Activated CD4-positive, alpha-beta T cell treated with anti-CD3 and anti-CD28 coated beads, Interleukin-2, amount 10 ng/mL, durations not matched to agents 7 days and 5 days (primary cell): ENCODE results near the gene DLL4. TPM values are rescaled to one million over a fixed set of nuclear protein-coding genes. Genes with fewer than 3 reads are reported as not detected.
"Not testable (repeated sequence)": the region's sequence is repeated elsewhere in the genome, so short reads cannot be mapped to it uniquely, and the experiment has no call there.

Experiments used
- CTCF ChIA-PET: fragments of 350-600 bp; sonication (Branson Sonifier 250); formaldehyde crosslinking; loops from one replicate; lab custom pipeline; 2021; ENCODE audit warnings: antibody characterized with exemption; lab: Charles Lee
- POLR2A ChIA-PET: fragments of 350-600 bp; sonication (Branson Sonifier 250); formaldehyde crosslinking; loops from one replicate; lab custom pipeline; 2021; ENCODE audit warnings: antibody characterized with exemption; lab: Charles Lee
- DNase-seq: peaks from one replicate; pipeline ENCODE4 v3.0.0-alpha.2; 2020
- H3K27ac Mint-ChIP-seq: one replicate; pipeline ENCODE4 v1.8.0; 2021; ENCODE audit warnings: mild to moderate bottlenecking, moderate library complexity, mixed read lengths
- H3K27me3 Mint-ChIP-seq: one replicate; pipeline ENCODE4 v1.8.0; 2021; ENCODE audit warnings: mixed read lengths
- H3K36me3 Mint-ChIP-seq: one replicate; pipeline ENCODE4 v1.8.0; 2021; ENCODE audit warnings: low read depth, mixed read lengths
- H3K4me1 Mint-ChIP-seq: one replicate; pipeline ENCODE4 v1.8.0; 2021; ENCODE audit warnings: mixed read lengths
- H3K4me3 Mint-ChIP-seq: one replicate; pipeline ENCODE4 v1.8.0; 2021; ENCODE audit warnings: mild to moderate bottlenecking, moderate library complexity, mixed read lengths
- H3K9me3 Mint-ChIP-seq: one replicate; pipeline ENCODE4 v1.8.0; 2021; ENCODE audit warnings: mixed read lengths
- total RNA-seq, 2 experiments: library from RNA; stranded (reverse); gene quantifications; one replicate each; pipeline ENCODE4 v1.2.3, GENCODE V29; 2021

Gene DLL4
- total RNA-seq, 2 experiments from 2014 or later: not detected

GRCh38 chr15:40952901-40953712 lies 24.0 kb downstream of the DLL4 start, which contains the start of gene CHAC1:
TSS of gene CHAC1 (plus strand) at chr15:40953471. CDS start at chr15:40953584, 113 bp downstream.
- CTCF ChIA-PET: interaction anchor here (0.5 to 9.1 kb wide), 8 partner anchors 10 to 265 kb away, joined by 3 to 59 read pairs (median 8); no protein-coding TSS in a partner anchor
- Mint-ChIP-seq H3K27me3 (no peaks in the 10 kb centered on the region), H3K4me1 (peaks cover 39% of the 10 kb centered on the region), H3K4me3 (peak within 1 kb of the TSS; percentile 94), H3K9me3 (no peaks in the 10 kb centered on the region), H3K27ac (peak within 1 kb of the TSS; percentile 94), H3K36me3 (peaks cover 6% of the 10 kb centered on the region)
- POLR2A ChIA-PET: interaction anchor here (0.7 kb wide), 1 partner anchor 11 kb away, joined by 3 read pairs; no protein-coding TSS in a partner anchor
- peak; percentile 98 for DNase-seq

DNA sequence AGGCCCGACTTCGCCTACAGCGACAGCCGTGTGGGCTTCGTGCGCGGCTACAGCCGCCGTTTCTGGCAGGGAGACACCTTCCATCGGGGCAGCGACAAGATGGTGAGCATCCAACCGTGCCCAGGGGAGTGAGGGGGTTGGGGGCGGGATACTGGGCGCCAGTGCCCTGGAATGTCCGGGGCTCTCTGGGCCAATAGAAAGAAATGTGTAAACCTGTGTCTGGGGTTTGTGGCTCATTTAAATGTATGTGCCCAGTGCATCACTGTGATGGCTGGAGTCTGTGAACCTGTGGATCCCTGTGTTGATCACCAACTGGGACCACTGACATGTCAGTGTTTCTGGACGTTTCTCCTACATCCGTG lies 24.6 kb downstream of the DLL4 start:
- no peaks in the 10 kb centered on the region for H3K9me3 Mint-ChIP-seq
- peaks cover 39% of the 10 kb centered on the region for H3K4me1 Mint-ChIP-seq
- POLR2A ChIA-PET: interaction anchor here (0.7 kb wide), 1 partner anchor 11 kb away, joined by 3 read pairs; no protein-coding TSS in a partner anchor
- no peak for DNase-seq
- peaks cover 6% of the 10 kb centered on the region for H3K36me3 Mint-ChIP-seq
- peak overlapping the region; percentile 94 for H3K4me3 Mint-ChIP-seq
- no peaks in the 10 kb centered on the region for H3K27me3 Mint-ChIP-seq
- CTCF ChIA-PET: interaction anchor here (0.6 to 9.1 kb wide), 10 partner anchors 9 to 265 kb away, joined by 3 to 59 read pairs (median 6); no protein-coding TSS in a partner anchor
- H3K27ac Mint-ChIP-seq: peak overlapping the region; percentile 94

DNA sequence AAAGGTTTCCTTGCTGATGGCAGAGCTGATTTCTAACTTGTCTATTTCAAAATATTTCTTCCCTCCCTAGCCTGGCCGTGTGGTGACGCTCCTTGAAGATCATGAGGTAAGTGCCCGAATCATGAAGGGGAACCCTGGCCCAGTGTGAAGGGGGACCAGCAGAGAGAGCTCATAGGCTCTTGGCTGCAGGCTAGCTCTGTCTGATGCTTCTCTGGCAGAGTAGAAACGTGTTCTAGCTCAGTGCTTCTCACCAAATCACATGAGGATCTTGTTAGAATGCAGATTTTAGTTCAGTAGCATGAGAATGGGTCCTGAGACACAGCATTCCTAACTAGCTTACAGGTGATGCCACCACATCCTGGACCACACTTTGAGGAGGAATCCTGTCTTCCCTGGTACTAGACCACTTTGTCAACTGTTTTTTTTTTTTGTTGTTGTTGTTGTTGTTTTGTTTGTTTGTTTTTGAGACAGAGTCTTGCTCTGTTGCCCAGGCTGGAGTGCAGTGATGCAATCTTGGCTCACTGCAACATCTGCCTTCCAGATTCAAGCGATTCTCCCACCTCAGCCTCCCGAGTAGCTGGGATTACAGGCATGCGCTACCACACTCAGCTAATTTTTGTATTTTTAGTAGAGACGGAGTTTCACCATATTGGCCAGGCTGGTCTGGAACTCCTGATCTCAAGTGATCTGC lies 25.2 kb downstream of the DLL4 start:
- CTCF ChIA-PET: interaction anchor here (0.6 to 9.1 kb wide), 9 partner anchors 10 to 322 kb away, joined by 3 to 59 read pairs (median 5); no protein-coding TSS in a partner anchor
- not testable (repeated sequence) for DNase-seq
- POLR2A ChIA-PET: interaction anchor here (0.5 to 0.7 kb wide), 2 partner anchors 12 to 293 kb away, joined by 4 read pairs; no protein-coding TSS in a partner anchor

GRCh38 chr15:40955141-40955903 lies 26.2 kb downstream of the DLL4 start:
- POLR2A ChIA-PET: no interaction called here
- H3K27me3 Mint-ChIP-seq: no peaks in the 10 kb centered on the region
- no peak overlapping the region for H3K27ac Mint-ChIP-seq
- H3K4me1 Mint-ChIP-seq: peaks cover 35% of the 10 kb centered on the region
- CTCF ChIA-PET: interaction anchor here (0.7 to 9.1 kb wide), 7 partner anchors 9 to 324 kb away, joined by 3 to 59 read pairs (median 3); no protein-coding TSS in a partner anchor
- DNase-seq: no peak
- H3K9me3 Mint-ChIP-seq: no peaks in the 10 kb centered on the region
- peak overlapping the region; percentile 94 for H3K4me3 Mint-ChIP-seq
- peaks cover 6% of the 10 kb centered on the region for H3K36me3 Mint-ChIP-seq

More for the DNA sequence above, 25.2 kb downstream of the DLL4 start:
- H3K27me3 Mint-ChIP-seq, H3K36me3 Mint-ChIP-seq, H3K9me3 Mint-ChIP-seq: not testable (repeated sequence)
- Mint-ChIP-seq H3K4me3 (peak overlapping the region; percentile 94), H3K27ac (peak overlapping the region; percentile 65), H3K4me1 (peaks cover 35% of the 10 kb centered on the region)

GRCh38 chr15:40955930-40956540 lies 26.9 kb downstream of the DLL4 start:
- H3K27ac Mint-ChIP-seq: peak overlapping the region; percentile 46
- H3K27me3 Mint-ChIP-seq: no peaks in the 10 kb centered on the region
- H3K4me3 Mint-ChIP-seq: no peak overlapping the region
- peaks cover 35% of the 10 kb centered on the region for H3K4me1 Mint-ChIP-seq
- CTCF ChIA-PET: interaction anchor here (1.0 to 9.1 kb wide), 2 partner anchors 13 to 49 kb away, joined by 3 to 59 read pairs; no protein-coding TSS in a partner anchor
- no peaks in the 10 kb centered on the region for H3K9me3 Mint-ChIP-seq
- POLR2A ChIA-PET: no interaction called here
- H3K36me3 Mint-ChIP-seq: peaks cover 6% of the 10 kb centered on the region
- no peak for DNase-seq

- no peaks in the 10 kb centered on the region for H3K9me3 Mint-ChIP-seq
- ChIA-PET CTCF (interaction anchor here (0.8 to 9.1 kb wide), 2 partner anchors 13 to 27 kb away, joined by 3 to 59 read pairs; no protein-coding TSS in a partner anchor), POLR2A (no interaction called here)
- DNase-seq: no peak
- H3K4me1 Mint-ChIP-seq: peaks cover 34% of the 10 kb centered on the region
- H3K27ac Mint-ChIP-seq: peak overlapping the region; percentile 46
- peaks cover 6% of the 10 kb centered on the region for H3K36me3 Mint-ChIP-seq
- H3K27me3 Mint-ChIP-seq: no peaks in the 10 kb centered on the region
- H3K4me3 Mint-ChIP-seq: no peak overlapping the region
Measured at GRCh38 chr15:40956541-40956982, 27.4 kb downstream of the DLL4 start.

DNA sequence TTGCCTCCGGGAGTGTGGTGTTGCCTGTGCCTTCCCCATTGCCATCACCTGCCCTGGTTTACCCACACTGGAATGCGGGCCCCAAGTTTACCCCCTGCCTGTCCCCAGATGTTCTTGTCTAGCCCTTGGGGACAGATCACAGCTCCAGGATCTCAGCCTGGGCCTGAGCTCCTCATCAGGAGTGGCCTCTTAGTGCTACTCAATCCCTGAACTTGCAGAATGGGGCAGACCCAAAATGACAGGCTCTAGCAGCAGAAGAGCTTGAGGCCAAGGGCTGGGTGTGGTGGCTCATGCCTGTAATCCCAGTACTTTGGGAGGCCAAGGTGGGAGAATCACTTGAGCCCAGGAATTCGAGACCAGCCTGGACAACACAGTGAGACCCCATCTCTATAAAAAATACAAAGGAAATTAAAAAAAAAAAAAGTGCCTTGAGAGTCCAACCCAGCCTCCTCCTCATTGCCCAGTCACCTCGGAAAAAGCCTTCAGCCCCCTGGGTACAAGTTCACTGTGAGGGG lies 28.0 kb downstream of the DLL4 start:
- H3K27me3 Mint-ChIP-seq: no peaks in the 10 kb centered on the region
- peaks cover 6% of the 10 kb centered on the region for H3K36me3 Mint-ChIP-seq
- DNase-seq: no peak
- CTCF ChIA-PET: interaction anchor here (0.8 to 9.1 kb wide), 2 partner anchors 14 to 26 kb away, joined by 3 to 59 read pairs; no protein-coding TSS in a partner anchor
- no peaks in the 10 kb centered on the region for H3K9me3 Mint-ChIP-seq
- POLR2A ChIA-PET: no interaction called here
- no peak overlapping the region for H3K4me3 Mint-ChIP-seq
- H3K4me1 Mint-ChIP-seq: peaks cover 29% of the 10 kb centered on the region
- H3K27ac Mint-ChIP-seq: no peak overlapping the region

- no peak for DNase-seq
- POLR2A ChIA-PET: no interaction called here
- Mint-ChIP-seq H3K27ac (no peak overlapping the region), H3K4me3 (no peak overlapping the region), H3K27me3 (no peaks in the 10 kb centered on the region), H3K4me1 (peaks cover 24% of the 10 kb centered on the region), H3K9me3 (no peaks in the 10 kb centered on the region), H3K36me3 (peaks cover 6% of the 10 kb centered on the region)
- CTCF ChIA-PET: interaction anchor here (9.1 kb wide), 1 partner anchor 14 kb away, joined by 59 read pairs; no protein-coding TSS in a partner anchor
Measured at GRCh38 chr15:40957581-40958051, 28.5 kb downstream of the DLL4 start.

DNA sequence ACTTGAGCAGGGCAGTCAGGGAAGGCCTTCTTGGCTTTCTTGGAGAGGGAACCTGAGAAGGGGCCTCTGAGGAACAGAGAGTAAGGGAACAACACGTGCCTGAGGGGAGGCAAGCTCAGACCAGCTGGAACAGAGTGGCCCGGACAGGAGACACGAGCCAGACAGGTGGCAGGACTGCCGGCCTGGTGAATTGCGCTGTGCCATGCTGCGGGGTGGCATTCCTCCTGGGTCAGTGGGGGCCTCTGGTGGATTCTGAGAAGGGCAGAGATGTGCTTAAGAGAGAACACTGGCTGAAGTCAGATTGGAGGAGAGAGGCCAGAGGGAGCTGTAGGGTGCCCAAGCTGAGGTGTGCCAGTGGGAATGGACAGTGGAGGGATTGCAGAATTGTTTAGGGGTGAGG lies 29.0 kb downstream of the DLL4 start:
- DNase-seq: no peak
- ChIA-PET POLR2A (no interaction called here), CTCF (interaction anchor here (9.1 kb wide), 1 partner anchor 15 kb away, joined by 59 read pairs; no protein-coding TSS in a partner anchor)
- H3K36me3 Mint-ChIP-seq: peaks cover 5% of the 10 kb centered on the region
- no peaks in the 10 kb centered on the region for H3K9me3 Mint-ChIP-seq
- no peak overlapping the region for H3K4me3 Mint-ChIP-seq
- peaks cover 20% of the 10 kb centered on the region for H3K4me1 Mint-ChIP-seq
- H3K27ac Mint-ChIP-seq: peak overlapping the region; percentile 6
- H3K27me3 Mint-ChIP-seq: no peaks in the 10 kb centered on the region

DNA sequence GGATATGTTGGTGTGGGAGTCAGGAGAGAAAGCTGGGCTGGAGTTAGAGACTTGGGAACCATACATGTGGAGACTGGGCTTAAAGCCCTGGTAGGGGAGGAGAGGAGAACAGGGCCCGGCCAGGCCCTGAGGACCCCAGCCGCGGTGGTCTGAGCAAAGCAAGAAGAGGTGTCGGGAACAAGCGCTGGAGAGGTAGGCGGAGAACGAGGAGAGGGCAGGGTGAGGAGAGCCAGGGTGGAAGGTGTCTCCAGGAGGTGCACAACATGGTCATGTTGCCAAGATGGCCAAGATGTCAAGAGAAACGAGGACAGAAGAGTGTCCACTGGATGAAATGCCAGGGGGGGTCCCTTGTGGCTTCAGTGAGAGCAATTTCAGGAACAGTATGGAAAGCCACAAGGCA lies 29.6 kb downstream of the DLL4 start:
- ChIA-PET CTCF (no interaction called here), POLR2A (no interaction called here)
- Mint-ChIP-seq H3K9me3 (no peaks in the 10 kb centered on the region), H3K4me3 (no peak overlapping the region), H3K36me3 (peaks cover 3% of the 10 kb centered on the region), H3K27ac (peak overlapping the region; percentile 6), H3K4me1 (peaks cover 18% of the 10 kb centered on the region), H3K27me3 (no peaks in the 10 kb centered on the region)
- DNase-seq: no peak

- no peak for DNase-seq
- Mint-ChIP-seq H3K27ac (no peak overlapping the region), H3K4me1 (peaks cover 10% of the 10 kb centered on the region), H3K4me3 (no peak overlapping the region), H3K27me3 (no peaks in the 10 kb centered on the region), H3K36me3 (peaks cover 3% of the 10 kb centered on the region), H3K9me3 (no peaks in the 10 kb centered on the region)
- ChIA-PET POLR2A (no interaction called here), CTCF (no interaction called here)
Measured at GRCh38 chr15:40959331-40960141, 30.4 kb downstream of the DLL4 start.
